ENCODE data around the gene ACAA1.

The ACAA1 gene

DNA sequence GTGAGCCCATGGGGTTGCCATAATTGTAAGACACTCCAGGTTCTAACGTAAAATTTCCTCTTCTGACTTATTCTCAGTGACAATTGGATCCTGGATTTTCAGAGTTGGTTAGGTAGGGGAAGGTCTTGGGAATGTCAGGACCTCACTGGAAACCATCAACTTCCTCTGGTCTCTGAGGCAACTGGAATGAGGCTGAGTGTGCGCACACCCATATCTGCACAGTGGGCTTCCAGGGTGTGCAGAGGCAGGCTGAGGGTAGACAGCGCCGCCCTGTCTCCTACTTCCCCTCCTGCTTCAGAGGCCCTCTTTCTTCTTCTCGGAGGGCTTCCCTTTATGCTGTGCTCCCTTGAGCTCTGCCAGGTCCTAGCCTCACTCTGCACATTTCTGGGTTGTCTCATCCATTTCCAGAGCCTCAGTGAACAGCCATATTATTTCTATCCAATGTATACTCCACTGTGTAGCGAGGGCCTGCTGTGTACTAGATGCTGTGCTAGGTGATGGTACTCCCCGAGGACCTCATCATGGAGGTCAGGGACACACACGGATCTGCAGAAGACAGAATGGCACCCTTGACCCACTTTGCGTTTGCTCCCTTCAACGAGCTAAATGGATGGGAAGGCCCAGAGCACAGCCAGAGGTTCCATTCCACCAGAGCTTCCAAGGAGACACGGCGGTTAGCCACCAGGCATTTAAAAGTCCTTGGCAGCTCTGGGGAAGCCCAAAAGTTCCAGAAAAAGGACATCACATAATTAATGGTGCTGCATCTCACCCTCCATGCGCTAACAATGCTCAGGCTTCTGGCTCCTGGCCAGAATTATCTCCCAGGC lies 18.3 kb downstream of the ACAA1 start:
- DNase-seq, result no peak

DNA sequence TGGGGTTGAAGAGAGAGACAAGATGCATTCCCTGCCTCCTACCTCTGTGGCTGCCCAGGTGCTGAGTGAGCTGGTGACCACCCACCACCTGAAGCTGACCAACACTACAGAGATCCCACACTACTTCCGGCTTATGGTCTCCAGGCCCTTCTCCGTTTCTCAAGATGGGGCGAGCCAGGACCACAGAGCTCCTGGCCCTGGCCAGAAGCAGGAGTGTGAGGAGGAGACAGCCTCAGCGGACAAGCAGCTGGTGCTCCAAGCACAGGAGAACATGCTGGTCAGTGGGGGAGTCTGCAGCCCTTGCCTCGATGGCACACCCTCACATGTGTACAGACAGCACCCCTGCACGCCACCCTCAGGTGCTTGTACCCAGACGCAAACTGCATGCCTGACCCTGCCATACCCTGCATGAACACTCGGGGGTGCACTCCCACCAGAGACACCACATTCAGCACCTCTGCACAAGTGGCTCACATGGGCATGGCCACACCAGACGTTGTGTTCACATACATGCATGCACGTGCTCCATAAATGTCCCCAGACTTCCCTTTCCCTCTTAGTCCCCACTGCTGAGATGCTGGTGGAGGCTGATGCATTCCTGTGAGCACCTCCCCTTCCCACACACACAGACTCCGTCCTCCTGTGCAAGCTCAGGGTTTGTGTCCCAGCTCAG lies 19.0 kb downstream of the ACAA1 start:
- DNase-seq, result no peak

DNA sequence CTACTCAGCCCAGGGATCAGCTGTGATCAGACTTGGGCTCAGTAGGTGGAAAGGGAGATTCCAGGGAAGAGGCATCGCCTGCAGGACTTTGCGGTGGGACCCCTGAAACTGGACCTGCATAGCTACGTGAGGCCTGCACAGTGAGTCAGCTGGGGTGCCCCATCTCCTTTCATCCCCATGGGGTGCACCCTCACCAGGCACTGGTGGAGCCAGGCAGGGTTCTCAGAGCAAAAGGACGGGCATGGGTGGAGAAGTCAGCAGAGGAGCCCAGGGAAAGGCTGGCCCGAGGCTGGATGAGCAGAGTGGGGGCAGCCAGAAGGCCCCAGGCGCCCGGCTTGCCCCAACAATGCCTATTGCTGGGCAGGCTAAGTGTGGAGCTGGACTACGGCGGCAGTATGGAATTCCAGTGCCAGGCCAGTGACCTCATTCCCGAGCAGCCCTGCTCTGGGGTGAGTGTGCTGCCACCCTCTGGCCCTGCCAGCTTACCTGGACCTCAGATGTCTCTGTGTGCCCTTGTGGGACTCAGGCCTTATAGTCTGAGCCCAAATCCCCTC lies 19.7 kb downstream of the ACAA1 start:
- no peak for DNase-seq

DNA sequence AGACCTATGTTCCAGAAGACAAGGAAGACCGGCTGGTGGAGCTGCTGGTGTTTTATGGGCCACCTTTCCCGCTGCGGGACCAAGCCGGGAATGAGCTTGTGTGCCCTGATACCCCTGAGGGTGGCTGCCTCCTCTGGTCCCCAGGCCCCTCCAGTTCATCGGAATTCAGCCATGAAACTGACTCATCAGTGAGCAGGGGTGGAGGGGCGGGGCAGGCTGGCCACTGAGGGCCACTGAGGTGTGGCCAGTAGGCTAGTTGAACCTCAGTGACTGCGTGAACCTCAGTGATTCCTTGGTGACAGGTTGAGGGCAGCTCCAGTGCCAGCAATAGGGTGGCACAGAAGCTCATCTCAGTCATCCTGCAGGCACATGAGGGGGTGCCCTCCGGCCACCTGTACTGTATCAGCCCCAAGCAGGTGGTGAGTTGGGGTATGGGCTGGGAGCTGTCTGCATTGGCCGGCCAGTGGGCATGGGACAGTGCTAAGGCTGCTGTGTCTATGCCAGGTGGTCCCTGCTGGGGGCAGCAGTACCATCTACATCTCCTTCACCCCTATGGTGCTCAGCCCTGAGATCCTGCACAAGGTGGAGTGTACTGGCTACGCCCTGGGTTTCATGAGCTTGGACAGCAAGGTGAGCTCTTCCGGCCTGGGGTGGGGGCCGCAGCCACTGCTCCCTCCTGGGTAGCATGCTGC lies 20.3 kb downstream of the ACAA1 start:
- DNase-seq, result no peak

- DNase-seq, result no peak
Observed at GRCh38 chr3:38115645-38116427, 21.1 kb downstream of the ACAA1 start.

DNA sequence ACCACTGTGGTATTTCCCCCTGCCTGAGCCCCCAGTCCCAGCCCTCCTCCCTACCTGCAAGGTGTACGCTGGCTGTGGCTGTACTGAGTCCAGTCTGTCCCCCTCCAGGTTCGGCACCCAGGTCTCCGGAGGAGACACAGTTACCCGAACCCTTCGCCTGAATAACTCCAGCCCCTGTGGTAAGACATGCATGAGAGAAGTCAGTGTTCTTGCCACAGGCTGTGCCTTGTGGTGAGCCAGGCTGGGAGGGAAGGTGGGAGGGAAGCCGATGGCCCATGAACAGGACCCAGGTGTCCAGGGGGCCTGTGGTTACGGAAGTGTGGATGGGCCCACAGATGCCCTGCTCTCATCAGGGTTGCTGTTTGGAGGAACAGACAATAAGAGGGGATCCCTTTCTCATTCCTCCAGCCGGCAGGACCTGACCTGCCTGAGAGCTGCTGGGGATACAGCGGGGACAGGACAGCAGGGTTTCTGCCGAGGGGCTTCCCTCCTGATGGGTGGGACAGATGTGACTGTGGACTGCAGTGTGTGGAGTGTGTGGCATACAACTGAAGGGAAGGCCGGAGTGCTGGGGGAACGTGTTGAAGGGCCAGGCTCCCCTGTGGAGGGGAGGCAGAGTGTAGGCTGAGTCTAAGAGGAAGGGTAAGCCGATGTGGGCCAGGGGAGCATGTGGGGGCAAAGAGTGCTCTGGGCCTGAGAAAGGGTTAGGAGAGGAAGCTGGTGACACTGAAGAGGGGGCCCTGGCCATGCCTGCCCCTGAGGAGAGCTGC lies 21.9 kb downstream of the ACAA1 start:
- DNase-seq, result no peak

GRCh38 chr3:38114052-38114874 lies 22.7 kb downstream of the ACAA1 start:
- no peak for DNase-seq

- DNase-seq, result no peak
Observed at GRCh38 chr3:38112378-38112761, 24.6 kb downstream of the ACAA1 start.

DNA sequence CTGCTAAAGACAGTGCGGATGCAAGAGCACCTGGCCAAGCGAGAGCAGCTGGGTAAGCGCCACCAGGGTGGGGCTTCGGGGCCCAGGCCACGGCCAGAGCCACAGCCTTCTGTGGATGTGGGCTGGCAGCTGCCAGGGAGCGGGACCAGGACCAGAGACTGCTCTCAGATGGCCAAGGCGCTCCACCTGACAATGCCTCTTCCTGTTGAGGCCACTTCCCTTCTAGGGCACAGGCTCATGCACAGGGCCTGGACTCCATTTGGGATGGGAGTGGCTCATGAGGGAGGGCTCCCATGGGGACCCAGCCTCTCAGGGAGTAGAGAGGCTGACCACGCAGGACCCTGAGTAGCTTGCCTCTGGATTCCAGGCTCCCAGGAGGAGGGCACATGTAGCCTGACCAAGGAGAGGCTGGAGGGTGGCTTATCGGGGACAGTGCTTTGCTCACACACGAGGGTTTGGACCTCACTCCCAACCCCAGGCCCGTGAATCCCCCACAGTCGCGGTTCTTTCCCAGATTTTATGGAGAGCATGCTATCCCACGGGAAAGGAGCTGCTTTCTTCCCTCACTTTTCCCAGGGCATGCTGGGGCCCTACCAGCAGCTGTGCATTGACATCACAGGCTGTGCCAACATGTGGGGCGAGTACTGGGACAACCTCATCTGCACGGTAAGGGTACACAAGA lies 25.1 kb downstream of the ACAA1 start:
- no peak for DNase-seq

DNA sequence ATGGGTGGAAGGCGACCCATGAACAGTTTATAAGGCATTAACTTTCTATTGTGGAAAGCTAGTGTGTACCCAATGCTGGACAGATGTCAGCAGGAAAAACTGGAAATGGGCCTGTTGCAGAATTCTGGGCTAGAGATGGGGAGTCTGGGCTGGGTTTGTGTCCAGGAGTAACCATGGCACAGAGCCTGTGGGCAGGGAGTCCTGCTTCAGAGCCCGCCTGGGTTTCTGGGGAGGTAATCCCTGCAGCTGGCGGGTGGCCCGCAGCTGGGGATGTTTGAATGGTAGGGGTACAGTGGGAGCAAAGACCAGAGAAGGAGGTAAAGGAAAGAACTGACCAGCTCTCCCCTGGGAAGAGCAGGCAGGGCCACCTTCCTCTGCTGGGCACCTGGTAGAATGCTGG lies 25.7 kb downstream of the ACAA1 start:
- DNase-seq, result no peak

DNA sequence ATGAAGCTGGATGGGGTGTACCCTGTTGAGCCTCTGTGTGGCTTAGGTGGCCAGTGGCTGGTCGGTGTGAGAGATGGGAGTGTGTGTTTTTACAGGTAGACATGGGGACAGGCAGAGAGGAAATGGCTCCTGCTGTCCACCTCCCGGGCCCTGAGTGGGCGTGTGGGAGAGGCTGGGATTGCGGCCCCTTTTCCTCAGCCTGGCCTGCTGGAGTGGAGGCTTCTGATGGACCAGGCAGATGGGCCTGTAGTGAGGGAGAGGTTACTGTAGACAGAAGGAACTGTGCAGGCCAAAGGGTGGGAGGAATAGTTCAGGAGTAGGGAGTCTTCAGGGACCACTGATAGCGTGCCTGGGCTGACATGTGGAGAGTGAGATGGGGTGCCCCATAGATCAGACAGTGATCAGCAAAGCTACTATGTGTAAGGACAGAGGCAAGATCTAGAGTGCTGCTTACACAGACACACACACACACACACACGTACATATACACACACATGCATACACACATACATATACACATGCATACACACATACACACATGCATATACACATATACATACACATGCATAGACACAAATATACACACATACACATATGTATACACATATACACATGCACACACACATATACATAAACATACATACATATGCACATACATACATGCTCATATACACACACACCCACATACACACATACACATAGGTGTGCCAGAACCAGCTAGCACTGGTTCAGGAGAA lies 26.4 kb downstream of the ACAA1 start:
- no peak for DNase-seq

DNA sequence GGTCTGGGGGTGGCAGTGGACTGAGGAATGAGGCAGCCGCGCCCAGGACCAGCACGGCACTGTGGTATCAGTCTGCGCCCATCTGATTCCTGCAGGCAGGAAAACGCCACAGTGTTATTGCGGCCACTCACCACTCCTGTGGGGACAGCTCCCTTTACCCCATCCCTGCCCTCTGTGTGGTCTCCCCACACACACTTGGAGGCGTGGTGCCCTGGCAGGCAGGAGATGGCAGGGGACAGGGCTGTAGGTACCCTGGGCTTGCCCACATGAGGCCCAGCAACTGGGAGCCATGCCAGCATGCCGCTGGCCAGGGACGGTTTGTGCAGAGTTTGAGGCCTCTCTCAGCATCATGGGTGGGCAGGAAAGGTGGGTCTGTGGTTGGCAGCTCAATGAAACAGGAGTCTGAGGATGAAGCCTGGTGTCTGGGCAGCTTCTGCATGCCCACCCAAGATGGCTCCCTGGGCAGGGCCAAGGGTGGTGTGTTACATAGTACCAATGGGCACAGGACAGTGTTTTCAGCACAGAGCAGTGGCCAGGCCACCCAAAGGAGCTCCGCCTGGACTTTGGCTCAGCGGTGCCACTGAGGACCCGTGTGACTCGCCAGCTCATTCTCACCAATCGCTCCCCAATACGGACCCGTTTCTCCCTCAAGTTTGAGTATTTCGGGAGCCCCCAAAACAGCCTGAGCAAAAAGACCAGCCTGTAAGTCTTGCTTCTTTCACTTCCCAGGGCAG lies 27.2 kb downstream of the ACAA1 start:
- no peak for DNase-seq

GRCh38 chr3:38108649-38109579 lies 28.0 kb downstream of the ACAA1 start:
- no peak for DNase-seq

- no peak for DNase-seq
Observed at GRCh38 chr3:38107911-38108648, 28.8 kb downstream of the ACAA1 start.

DNA sequence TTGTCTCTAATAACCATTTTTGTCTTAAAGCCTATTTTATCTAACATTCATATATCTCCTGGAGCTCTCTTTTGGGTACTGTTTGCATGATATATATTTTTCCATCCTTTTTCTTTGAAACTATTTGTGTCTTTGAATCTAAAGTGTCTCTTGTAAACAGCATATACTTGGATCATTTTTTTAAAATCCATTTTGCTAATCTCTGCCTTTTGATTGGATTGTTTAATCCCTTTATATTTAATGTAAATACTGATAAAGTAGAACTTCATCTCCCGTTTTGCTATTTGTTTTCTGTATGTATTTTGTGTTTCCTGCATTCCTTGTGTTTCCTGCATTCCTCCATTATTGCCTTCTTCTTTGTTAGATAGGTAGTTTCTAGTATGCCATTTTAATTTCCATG lies 31.4 kb downstream of the ACAA1 start:
- DNase-seq, result no peak

DNA sequence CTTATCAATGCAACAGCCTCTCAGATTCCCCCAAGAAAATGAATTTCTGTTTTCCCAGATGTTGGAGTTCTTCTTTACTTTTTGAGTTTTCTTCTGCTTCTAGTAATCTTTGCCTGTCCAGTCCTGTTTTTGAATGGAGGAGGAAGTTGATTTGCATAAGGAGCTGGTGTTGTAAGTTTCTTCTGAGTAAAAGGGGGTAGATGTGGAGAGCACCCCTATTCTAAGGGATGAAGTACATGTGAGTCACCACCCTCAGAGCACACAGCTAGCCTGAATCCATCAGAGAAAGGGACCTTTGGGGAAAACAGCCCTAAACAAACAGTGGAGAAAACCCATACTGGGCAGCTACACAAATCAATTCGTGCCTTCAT lies 34.5 kb downstream of the ACAA1 start:
- no peak for DNase-seq

GRCh38 chr3:38101811-38102443 lies 35.0 kb downstream of the ACAA1 start:
- no peak for DNase-seq

Data from NCI-H748 treated with DMSO at 0.1 percent for 48 hours (cell line).